GM12864 (cell line): ENCODE data around the gene PPP1R1A.

ENCODE experiments used
- DNase-seq: peaks from one replicate; pipeline ENCODE4 v3.0.0-alpha.2; 2011; ENCODE audit warnings: low read depth
- H3K4me3 ChIP-seq: 2 replicates; pipeline ENCODE4 v1.5.1; 2011; ENCODE audit warnings: mild to moderate bottlenecking, low read depth, low read length, control low read depth
- TF ChIP-seq, protein P1 (sequence below): IDR thresholded peaks from 2 replicates; pipeline ENCODE4 v1.5.1; 2011; ENCODE audit warnings: low read depth, mild to moderate bottlenecking, moderate library complexity, low read length, control low read depth, inconsistent platforms; ENCODE audit errors: missing control alignments

PPP1R1A gene

DNA sequence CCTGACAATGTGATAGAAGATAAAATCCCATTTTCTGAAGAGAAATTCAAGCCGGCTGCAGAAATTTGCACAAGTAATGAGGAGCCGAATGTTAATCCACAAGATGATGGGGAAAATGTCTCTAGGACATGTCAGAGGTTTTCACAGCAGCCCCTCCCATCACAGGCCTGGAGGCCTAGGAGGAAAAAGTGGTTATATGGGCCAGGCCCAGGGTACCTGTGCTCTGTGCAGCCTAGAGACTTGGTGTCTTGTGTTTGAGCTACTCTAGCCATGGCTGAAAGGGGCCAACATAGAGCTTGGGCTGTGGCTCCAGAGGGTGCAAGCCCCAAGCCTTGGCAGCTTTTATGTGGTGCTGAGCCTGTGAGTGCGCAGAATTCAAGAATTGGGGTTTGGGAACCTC is 38.8 kb upstream of the PPP1R1A start:
- DNase-seq, result no peak
- no peak overlapping the region for H3K4me3 ChIP-seq
- TF ChIP-seq, protein P1, sequence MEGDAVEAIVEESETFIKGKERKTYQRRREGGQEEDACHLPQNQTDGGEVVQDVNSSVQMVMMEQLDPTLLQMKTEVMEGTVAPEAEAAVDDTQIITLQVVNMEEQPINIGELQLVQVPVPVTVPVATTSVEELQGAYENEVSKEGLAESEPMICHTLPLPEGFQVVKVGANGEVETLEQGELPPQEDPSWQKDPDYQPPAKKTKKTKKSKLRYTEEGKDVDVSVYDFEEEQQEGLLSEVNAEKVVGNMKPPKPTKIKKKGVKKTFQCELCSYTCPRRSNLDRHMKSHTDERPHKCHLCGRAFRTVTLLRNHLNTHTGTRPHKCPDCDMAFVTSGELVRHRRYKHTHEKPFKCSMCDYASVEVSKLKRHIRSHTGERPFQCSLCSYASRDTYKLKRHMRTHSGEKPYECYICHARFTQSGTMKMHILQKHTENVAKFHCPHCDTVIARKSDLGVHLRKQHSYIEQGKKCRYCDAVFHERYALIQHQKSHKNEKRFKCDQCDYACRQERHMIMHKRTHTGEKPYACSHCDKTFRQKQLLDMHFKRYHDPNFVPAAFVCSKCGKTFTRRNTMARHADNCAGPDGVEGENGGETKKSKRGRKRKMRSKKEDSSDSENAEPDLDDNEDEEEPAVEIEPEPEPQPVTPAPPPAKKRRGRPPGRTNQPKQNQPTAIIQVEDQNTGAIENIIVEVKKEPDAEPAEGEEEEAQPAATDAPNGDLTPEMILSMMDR, result no peak

- DNase-seq, result no peak
- TF ChIP-seq, protein P1, result no peak
- no peak overlapping the region for H3K4me3 ChIP-seq
Observed at GRCh38 chr12:54625598-54625997, 37.1 kb upstream of the PPP1R1A start.

GRCh38 chr12:54624315-54625279 is 36.1 kb upstream of the PPP1R1A start:
- DNase-seq, result no peak
- no peak overlapping the region for H3K4me3 ChIP-seq
- TF ChIP-seq, protein P1, result no peak

DNA sequence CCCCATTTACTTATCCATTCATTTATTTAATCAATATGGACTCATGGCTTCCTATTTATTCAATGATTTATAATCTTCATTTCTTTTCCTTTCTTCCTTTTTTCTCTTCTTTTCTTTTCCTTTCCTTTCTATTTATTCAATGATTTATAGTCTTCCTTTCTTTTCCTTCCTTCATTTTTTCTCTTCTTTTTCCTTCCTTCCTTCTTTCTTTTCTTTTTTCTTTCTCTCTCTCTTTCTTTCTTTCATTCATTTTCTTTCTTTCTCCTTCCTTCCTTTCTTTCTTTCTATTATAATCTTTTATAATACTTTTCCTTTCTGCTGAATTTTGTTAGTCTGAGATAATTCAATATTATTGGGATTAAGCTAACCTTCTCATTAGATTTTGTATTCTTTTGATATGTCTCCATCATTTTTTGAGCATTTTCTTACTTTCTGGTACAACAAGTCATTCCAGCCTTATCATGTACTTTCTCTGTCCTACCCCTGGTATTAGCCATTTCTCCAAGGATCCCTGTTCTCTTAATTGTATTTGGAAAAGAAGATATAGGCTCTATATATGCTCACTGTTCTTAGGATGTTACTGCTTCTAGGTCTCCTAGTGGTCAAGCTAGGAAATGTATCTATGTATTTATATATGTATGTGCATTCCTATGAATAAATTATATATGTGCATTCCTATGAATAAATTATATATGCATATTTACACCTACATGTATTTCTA is 34.2 kb upstream of the PPP1R1A start:
- DNase-seq, result no peak
- no peak overlapping the region for H3K4me3 ChIP-seq
- TF ChIP-seq, protein P1, result peak; percentile 8

GRCh38 chr12:54616933-54617680 is 28.6 kb upstream of the PPP1R1A start:
- DNase-seq, result no peak
- no peak overlapping the region for H3K4me3 ChIP-seq
- TF ChIP-seq, protein P1, result no peak

DNA sequence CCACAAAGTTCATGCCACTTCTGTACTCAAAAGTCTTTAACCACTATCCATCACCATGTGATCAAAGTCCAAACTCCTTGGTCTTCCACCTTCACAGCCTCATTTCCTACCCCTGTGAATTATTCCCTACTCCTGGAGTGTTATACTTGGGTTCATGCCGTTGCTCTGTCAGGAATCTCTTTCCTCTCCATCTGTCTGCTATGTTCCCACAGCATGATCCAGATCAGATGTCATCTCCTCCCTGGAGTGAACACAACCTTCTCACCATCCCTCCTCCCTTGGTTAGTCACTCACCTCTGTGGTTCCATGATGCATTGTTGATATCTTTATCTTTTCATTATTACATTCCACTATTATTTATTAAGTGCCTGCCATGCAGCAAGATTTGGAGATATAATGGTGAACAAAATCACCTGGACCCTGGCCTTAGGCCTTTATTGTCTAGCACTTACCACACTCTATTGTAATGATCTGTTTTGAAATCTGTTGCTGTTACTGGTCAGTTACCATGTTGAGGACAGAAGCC is 23.8 kb upstream of the PPP1R1A start:
- TF ChIP-seq, protein P1, result no peak
- DNase-seq, result no peak

More for the DNA sequence above, 23.8 kb upstream of the PPP1R1A start:
- no peak overlapping the region for H3K4me3 ChIP-seq
